Measurements from ENCODE around the gene SPINK13. TPM values are rescaled to one million over a fixed set of nuclear protein-coding genes. Genes with fewer than 3 reads are reported as not detected.

The SPINK13 gene
- 2.4 and 4.5 TPM in 2 replicates for total RNA-seq

DNA sequence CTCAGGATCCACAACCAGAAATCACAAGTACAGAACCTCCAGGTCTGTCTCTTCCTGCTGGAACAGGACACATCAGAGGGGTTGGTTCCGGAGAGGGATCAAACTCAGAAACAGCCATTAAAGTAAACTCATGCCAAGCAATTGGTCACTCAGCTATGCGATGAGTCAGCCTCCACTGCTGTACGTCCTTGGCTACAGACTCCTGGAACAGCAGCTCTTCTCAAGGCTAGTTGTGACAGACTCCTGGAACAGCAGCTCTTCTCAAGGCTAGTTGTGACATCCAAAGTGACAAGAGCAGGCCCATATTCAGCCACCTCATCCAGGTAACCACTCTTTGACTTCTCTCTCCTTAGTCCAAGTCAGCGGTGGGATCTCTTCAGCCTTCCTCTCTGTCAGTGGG lies at the start of gene SPINK13:
SPINK13 (plus strand) TSS at position 229 of the 400 bp plus-strand sequence. CDS start 1,279 bp downstream, outside the sequence.

DNA sequence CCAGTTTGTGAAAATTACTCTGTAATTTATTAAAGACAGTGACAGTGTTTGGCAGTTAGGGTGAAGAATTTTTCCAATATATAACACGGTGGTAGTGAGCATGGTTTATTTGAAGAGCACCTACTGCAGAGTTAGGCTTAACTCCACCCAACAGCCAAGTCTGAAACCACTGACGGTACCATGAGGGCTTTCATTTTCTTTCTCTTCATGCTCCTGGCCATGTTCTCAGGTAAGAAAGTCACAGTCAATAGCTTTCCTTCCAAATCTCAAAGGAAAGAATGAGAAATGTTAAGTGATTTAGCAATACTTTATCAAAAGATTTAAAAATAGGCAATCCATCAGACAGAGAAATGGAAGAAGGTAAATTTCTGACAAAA lies 30.2 kb upstream of the SPINK13 start, which contains the start of gene MARCOL:
MARCOL (plus strand) TSS at position 108 of the 377 bp plus-strand sequence; CDS start at position 181, 73 bp downstream.

DNA sequence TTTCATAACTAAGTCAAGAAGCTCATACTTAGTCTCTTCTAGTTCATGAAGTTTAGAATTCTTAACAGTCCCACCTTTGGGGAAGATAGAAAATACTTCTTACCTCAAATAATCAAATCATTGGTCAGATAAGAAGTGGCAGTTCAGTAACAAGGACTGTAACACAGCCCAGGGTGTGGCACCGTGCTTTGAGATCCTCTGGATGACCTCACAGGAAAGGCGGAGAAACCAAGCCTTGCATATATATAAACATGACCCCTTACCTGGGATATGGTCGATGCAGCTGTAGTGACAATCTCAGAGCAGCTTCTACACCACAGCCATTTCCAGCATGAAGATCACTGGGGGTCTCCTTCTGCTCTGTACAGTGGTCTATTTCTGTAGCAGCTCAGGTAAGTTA lies 43.6 kb downstream of the SPINK13 start, which contains the start of gene SPINK7:
SPINK7 (plus strand) TSS at position 271 of the 400 bp plus-strand sequence; CDS start at position 332, 61 bp downstream.

DNA sequence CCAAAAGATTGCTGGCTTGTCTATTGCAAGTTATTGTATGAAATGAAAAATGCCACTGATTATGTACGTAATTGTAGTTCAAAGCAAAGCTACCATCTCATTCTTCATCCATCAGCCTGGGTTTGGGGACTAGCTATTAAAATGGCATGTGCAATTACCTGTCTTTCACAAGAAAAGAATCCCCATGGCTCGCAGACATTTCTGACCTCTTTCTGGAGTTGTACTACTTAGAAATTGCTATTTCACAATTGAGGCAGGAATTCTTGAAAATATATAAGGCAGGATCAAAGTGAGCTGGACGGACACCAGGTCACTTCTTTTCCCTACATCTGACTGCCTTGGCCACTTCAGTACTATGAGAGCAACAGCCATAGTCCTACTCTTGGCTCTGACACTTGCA lies 66.7 kb downstream of the SPINK13 start, which contains the start of gene SPINK9:
SPINK9 (plus strand) TSS at position 301 of the 400 bp plus-strand sequence; CDS start at position 356, 55 bp downstream.

Other genes with a start within 250 kb of the SPINK13 start
- under 0.01 TPM in 1 of 2 replicates, not detected in the other for gene SPINK5, start 204.8 kb upstream of the SPINK13 start, total RNA-seq
- not detected in 2 replicates for gene SPINK14, start 100.2 kb upstream of the SPINK13 start, total RNA-seq
- 3.1 and 15.6 TPM in 2 replicates for gene SPINK6, start 65.8 kb upstream of the SPINK13 start, total RNA-seq
- gene MARCOL, start 30.3 kb upstream of the SPINK13 start, total RNA-seq: 4.0 and 8.3 TPM in 2 replicates
- not detected in 2 replicates for gene SPINK7, start 43.6 kb downstream of the SPINK13 start, total RNA-seq
- not detected in 2 replicates for gene SPINK9, start 66.8 kb downstream of the SPINK13 start, total RNA-seq
- gene FBXO38, start 115.2 kb downstream of the SPINK13 start, total RNA-seq: 51.5 and 54.6 TPM in 2 replicates

Measured in smooth muscle cell of bladder (primary cell).